ENCODE results near the gene ZNF366.
A peak's percentile ranks its signal among the peaks of the same experiment; 100 is the strongest.

Gene ZNF366

GRCh38 chr5:72507231-72507906 is at the start of gene ZNF366:
Gene ZNF366, minus strand, starts transcription at chr5:72507410. Its CDS starts 45,914 bp downstream, at chr5:72461496.
- no peak for DNase-seq

- peak; percentile 20 for DNase-seq
These were observed 49.3 kb upstream of the ZNF366 start for GRCh38 chr5:72556351-72557166.

GRCh38 chr5:72555871-72556270 is 48.7 kb upstream of the ZNF366 start:
- no peak for DNase-seq

GRCh38 chr5:72554897-72555296 is 47.7 kb upstream of the ZNF366 start:
- no peak for DNase-seq

GRCh38 chr5:72552041-72552557 is 44.9 kb upstream of the ZNF366 start:
- DNase-seq, result no peak

GRCh38 chr5:72550595-72550994 is 43.4 kb upstream of the ZNF366 start:
- DNase-seq, result no peak

- DNase-seq, result no peak
These were observed 36.6 kb upstream of the ZNF366 start for GRCh38 chr5:72543811-72544210.

- DNase-seq, result no peak
These were observed 36.2 kb upstream of the ZNF366 start for GRCh38 chr5:72543365-72543764.

- DNase-seq, result no peak
These were observed 35.5 kb upstream of the ZNF366 start for GRCh38 chr5:72542695-72543094.

GRCh38 chr5:72541501-72542225 is 34.5 kb upstream of the ZNF366 start:
- no peak for DNase-seq

- DNase-seq, result no peak
These were observed 33.7 kb upstream of the ZNF366 start for GRCh38 chr5:72540759-72541438.

GRCh38 chr5:72539726-72540125 is 32.5 kb upstream of the ZNF366 start:
- no peak for DNase-seq

GRCh38 chr5:72539038-72539437 is 31.8 kb upstream of the ZNF366 start:
- no peak for DNase-seq

GRCh38 chr5:72537166-72537565 is 30.0 kb upstream of the ZNF366 start:
- DNase-seq, result no peak

GRCh38 chr5:72531496-72532190 is 24.4 kb upstream of the ZNF366 start:
- no peak for DNase-seq

GRCh38 chr5:72530196-72530595 is 23.0 kb upstream of the ZNF366 start:
- no peak for DNase-seq

GRCh38 chr5:72529383-72529782 is 22.2 kb upstream of the ZNF366 start:
- no peak for DNase-seq

GRCh38 chr5:72525816-72526215 is 18.6 kb upstream of the ZNF366 start:
- no peak for DNase-seq

- no peak for DNase-seq
These were observed 16.9 kb upstream of the ZNF366 start for GRCh38 chr5:72523960-72524582.

GRCh38 chr5:72522607-72523006 is 15.4 kb upstream of the ZNF366 start:
- DNase-seq, result no peak

GRCh38 chr5:72519111-72519510 is 11.9 kb upstream of the ZNF366 start:
- no peak for DNase-seq

Measured in activated CD8-positive, alpha-beta memory T cell treated with anti-CD3 and anti-CD28 coated beads, Interleukin-2, amount 50 U/mL, for 4 hours (primary cell).